GM12874 (cell line): ENCODE measurements around the gene SLC6A6.

Experiments used
- TF ChIP-seq, protein P1 (sequence below): IDR thresholded peaks from 2 replicates; pipeline ENCODE4 v1.5.1; 2011; ENCODE audit warnings: low read depth, mild to moderate bottlenecking, control low read depth, low read length, moderate library complexity; ENCODE audit not compliant: insufficient read depth

SLC6A6 gene

DNA sequence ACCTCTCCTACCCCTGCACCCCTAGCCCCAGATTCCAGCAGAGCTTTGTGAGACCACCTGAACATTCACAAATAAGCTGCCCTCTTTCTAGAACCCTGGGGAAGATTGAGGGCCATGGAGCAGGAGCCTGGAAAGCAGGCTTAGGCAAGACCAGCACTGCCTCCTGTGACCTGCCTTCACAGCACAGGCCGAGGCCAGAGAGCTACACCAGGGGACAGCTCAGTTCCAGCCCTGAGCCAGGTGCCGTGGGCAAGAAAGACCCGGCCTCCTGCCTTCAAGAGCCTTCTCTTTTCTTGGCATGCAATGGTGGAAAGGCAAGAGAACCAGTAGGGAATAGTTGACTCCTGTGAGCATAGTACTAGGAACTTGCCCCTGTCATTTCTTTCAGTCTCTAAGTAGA is 48.1 kb downstream of the SLC6A6 start:
- TF ChIP-seq, protein P1, sequence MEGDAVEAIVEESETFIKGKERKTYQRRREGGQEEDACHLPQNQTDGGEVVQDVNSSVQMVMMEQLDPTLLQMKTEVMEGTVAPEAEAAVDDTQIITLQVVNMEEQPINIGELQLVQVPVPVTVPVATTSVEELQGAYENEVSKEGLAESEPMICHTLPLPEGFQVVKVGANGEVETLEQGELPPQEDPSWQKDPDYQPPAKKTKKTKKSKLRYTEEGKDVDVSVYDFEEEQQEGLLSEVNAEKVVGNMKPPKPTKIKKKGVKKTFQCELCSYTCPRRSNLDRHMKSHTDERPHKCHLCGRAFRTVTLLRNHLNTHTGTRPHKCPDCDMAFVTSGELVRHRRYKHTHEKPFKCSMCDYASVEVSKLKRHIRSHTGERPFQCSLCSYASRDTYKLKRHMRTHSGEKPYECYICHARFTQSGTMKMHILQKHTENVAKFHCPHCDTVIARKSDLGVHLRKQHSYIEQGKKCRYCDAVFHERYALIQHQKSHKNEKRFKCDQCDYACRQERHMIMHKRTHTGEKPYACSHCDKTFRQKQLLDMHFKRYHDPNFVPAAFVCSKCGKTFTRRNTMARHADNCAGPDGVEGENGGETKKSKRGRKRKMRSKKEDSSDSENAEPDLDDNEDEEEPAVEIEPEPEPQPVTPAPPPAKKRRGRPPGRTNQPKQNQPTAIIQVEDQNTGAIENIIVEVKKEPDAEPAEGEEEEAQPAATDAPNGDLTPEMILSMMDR = no peak

DNA sequence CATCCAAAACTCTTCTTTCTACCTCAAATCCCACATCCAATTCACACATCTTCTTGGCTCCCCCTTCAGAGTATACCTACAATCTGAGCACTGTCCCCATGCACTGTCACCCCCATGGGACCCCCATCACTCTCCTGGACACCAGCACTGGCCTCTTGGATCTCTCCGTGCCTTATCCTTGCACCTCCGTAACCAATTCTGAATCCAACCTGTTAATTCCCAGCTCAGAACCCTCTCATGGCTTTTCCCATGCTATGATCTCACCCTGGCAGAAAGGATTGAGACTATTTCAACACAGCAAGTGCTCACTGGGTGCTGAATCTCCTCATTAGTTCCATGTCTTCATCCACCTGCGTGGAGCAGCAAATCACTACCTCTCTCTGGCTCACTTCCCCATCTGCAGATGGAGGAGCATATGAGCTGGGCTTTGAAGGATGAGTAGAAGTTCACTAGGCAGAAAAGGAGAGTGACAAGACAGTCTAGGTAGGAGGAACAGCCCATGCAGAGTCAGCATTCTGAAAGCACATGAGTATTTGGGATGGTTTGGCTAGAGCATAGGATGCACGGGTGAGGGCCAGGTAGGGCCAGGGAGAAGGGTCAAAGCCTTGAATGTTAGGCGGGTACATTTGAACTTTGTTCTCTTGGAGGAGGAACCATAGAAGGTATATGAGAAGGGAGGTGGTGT is 48.7 kb downstream of the SLC6A6 start:
- TF ChIP-seq, protein P1 = no peak

DNA sequence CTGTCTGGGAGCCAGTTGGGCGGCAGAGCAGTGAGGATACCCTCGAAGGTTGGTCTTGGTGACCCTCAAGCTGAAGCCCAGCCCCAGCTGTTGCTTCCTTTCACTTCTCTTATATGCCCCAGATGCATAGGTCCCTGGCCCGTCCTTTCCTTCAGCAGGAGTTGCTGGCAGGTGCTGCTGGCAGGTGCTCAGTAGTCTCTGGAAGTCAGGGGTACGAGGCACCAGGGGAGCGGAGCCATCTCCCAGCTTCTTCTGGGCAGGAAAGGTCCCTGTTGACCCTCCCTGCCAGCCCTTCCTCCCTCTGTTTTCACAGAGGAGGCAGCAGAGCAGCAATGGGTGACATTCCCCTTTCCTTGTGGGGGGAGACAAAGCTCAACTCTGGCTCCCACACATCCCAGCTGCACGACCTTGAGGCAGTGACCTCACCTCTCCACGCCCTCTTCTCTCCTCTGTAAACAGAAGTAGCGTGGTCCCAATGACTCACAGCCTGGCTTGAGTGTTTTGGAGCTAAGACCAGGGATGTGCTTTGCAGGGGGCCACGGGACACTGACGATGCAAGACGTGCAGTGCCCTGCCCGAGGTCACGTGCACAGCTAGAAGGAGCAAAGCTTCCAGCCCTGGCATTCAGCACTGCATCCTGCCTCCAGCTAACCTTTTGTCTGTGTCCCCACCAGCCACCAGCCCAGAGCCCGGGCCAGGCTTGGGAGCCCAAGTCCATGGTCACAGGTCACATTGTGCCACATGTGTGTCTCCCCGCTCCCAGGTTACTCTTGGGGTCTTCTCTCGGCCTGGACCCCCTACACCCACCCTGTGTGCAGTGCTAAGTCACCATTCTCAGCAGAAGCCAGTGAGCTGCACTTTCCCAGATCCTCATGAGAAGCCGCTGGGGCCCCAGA is 49.7 kb downstream of the SLC6A6 start:
- TF ChIP-seq, protein P1 = no peak

DNA sequence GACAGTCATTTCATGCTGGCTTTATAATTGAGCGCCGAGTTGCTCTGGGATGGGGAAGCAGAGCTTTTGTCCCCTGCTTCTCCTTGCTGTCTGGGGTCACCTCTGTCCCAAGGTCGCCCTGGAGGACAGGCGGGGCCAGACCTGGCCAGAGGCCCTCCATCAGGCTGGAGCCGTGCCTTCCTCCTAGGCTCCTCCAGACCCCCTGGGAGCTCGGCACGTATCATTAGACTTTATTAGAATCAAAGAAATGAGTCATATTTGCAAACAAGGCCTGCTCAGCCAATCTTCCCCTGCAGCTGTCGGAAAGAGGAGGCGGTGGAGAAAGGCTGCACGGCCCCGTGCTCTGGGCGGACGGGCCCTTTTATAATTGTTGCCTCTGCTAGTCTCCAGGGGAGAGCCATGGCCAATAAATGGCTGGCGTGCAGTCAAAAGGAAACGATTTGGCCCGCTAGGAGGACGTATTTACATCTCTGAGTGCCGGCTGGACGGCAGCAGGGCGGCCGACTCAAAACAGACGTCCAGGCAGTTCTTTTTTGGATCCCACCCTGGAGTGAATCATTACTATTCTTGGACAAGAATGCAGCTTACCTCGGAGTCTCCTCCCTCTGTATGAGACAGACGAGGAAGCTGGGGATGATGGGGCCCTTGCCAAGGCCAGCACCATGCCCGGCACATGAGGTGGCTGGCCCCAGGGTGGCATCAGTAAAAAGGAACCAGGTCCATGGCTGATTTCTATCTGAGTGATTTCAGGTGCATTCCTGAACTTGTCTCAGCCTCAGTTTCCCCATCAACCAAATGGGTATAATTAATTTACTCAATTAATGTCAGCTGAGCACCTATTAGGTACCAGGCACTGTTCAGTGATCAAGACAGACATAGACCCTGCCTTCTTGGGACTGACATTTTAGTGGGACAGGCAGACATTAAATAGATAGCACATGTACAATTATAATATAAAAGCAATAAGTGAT is 50.6 kb downstream of the SLC6A6 start:
- TF ChIP-seq, protein P1 = no peak

DNA sequence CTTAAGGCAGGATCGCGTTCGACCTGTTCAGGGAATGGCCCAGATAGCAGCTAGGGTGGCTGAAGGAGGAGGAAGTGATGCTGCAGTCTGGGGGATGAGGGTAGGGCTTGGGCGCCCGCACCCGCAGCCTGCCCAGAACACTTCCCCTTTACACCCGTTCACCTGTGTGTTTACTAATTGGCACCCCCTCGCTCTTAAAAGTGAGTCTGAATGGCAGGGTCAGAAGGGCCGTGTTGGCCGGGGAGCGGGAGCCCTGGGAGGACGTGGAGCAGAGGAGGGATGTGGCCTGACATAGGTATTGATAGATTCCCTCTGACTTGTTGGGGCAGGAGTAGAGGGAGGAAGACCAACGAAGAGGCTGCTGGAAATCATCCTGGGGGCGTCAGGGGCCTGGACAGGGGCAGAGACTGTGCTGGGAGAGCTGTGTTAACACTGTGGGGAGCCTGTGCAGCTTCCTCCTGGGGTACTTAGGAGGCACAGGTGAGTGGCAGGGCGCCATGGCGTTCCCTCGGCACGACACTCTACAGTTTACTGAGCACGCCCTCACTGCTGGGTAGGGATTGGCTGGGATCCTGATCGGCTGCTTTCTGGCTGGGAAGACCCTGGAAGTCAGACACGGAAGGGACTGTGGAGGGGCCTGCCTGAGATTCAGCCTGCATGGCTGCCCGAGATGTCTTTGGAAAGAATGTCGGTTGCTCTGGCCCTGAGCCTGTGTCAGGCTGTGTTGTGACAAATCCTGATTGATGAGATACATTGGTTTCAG is 51.7 kb downstream of the SLC6A6 start:
- TF ChIP-seq, protein P1 = no peak

DNA sequence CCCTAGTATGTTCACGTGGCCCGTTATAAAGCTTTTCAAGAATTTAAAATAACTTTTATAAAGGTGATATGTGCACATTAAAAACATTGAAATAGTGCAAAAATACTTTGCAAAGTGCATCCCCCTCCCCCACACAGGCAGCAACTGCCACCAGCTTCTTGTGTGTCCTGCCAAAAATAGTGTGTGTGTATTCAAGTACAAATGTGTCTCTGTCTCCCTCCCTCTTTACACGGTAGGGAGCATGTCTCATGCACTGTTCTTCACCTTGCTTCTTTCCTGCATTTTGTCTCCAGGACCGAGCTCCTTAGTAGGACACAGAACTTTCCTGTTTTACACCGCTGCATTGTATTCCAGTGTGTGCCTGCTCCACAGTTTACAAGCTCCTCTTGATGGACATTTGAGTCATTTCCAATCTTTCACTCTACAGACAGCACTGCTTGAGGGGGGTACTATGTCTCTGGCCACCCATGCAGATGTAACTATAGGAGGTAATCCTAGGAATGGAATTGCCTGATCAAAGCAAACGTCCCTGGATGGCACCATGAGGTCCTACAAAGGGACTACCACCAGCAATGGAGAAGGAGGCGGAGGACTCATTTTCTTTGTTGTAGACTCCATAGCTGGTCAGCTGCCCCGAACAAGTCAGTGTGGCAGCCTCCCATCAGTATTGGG is 52.4 kb downstream of the SLC6A6 start:
- TF ChIP-seq, protein P1 = no peak
